HCT116 (cell line): ENCODE measurements around the gene GALNT6. TPM values are rescaled to one million over a fixed set of nuclear protein-coding genes. Genes with fewer than 3 reads are reported as not detected.

ENCODE experiments used
- ATAC-seq: fragments of 200-7000 bp; cut with Tn5 transposase; 2 replicates; pipeline ENCODE4 v1.9.1; 2020; ENCODE audit warnings: mild to moderate bottlenecking, moderate library complexity
- BruUV-seq: library from RNA; stranded (reverse); fragments of 400-500 nt; replicated peaks from 2 replicates; lab custom pipeline; 2021; lab: Mats Ljungman, UMichigan
- CTCF ChIA-PET: fragments of 300-600 bp; sonication (Branson Sonifier 250); formaldehyde crosslinking; loops from one replicate; lab custom pipeline; 2021; ENCODE audit warnings: antibody characterized with exemption; lab: Charles Lee
- POLR2A ChIA-PET: fragments of 300-600, 350-600 bp; sonication (Branson Sonifier 250); formaldehyde crosslinking; loops from one replicate; lab custom pipeline; 2021; ENCODE audit warnings: antibody characterized with exemption; lab: Charles Lee
- RAD21 ChIA-PET, 2 experiments: fragments of 300-600 bp; sonication (Branson Sonifier 250); formaldehyde crosslinking; loops; one replicate each; lab custom pipeline; 2023; ENCODE audit warnings: low total read pairs in 2 of 2; ENCODE audit not compliant: uncharacterized antibody in 2 of 2, unreplicated experiment in 2 of 2, low non-redundant PET in 1 of 2; lab: Charles Lee
- DNase-seq: peaks from one replicate; pipeline ENCODE4 v3.0.0-alpha.2; 2010; ENCODE audit warnings: low read depth, low spot score
- H2AFZ ChIP-seq: fragments of 200-600 bp; shearing (Covaris generic), sonication (generic); 2 replicates; pipeline ENCODE4 v1.6.1; 2017; ENCODE audit warnings: low read depth, mixed run types, mixed read lengths, antibody characterized with exemption, low read length; ENCODE audit not compliant: poor library complexity, severe bottlenecking
- H3K27ac ChIP-seq: 2 replicates; pipeline ENCODE4 v1.5.1; 2012; ENCODE audit warnings: low read depth, low read length
- H3K27me3 ChIP-seq: fragments of 200-600 bp; sonication (generic); 2 replicates; pipeline ENCODE4 v1.6.1; 2016; ENCODE audit warnings: mixed run types, low read length, mixed read lengths; ENCODE audit not compliant: insufficient read depth
- H3K36me3 ChIP-seq, 2 experiments: fragments of 200-500 bp in 1 of 2; fragments of 200-600 bp in 1 of 2; sonication (Bioruptor generic) in 1 of 2; sonication (generic) in 1 of 2; 2 replicates each; pipeline versions ENCODE4 v1.5.1 to v1.6.1; 2014 to 2016; ENCODE audit warnings: low read length in 2 of 2, inconsistent platforms in 1 of 2, mixed read lengths in 1 of 2, mixed run types in 1 of 2; ENCODE audit not compliant: insufficient read depth in 2 of 2, control insufficient read depth in 1 of 2
- H3K4me1 ChIP-seq, 2 experiments: fragments of 200-600 bp in 1 of 2; sonication (generic) in 1 of 2; 2 replicates each; pipeline versions ENCODE4 v1.5.1 to v1.6.1; 2012 to 2017; ENCODE audit warnings: low read length in 2 of 2, inconsistent platforms in 1 of 2, mild to moderate bottlenecking in 1 of 2, mixed read lengths in 1 of 2, mixed run types in 1 of 2, moderate library complexity in 1 of 2; ENCODE audit not compliant: insufficient read depth in 2 of 2, control insufficient read depth in 1 of 2
- H3K4me2 ChIP-seq: fragments of 200-600 bp; sonication (generic); 2 replicates; pipeline ENCODE4 v1.6.1; 2017; ENCODE audit warnings: mixed run types, low read length, mixed read lengths
- H3K4me3 ChIP-seq, 2 experiments: fragments of 200-600 bp in 1 of 2; sonication (generic) in 1 of 2; replicated peaks in 1 of 2; 2 replicates each; pipeline ENCODE4 v1.5.1; 2011 to 2016; ENCODE audit warnings: low read length in 2 of 2, control low read depth in 1 of 2, low read depth in 1 of 2, mild to moderate bottlenecking in 1 of 2, mixed read lengths in 1 of 2, mixed run types in 1 of 2
- H3K79me2 ChIP-seq: fragments of 200-600 bp; sonication (generic); 2 replicates; pipeline ENCODE4 v1.6.1; 2017; ENCODE audit warnings: mild to moderate bottlenecking, mixed run types, low read length, moderate library complexity, mixed read lengths; ENCODE audit not compliant: insufficient read depth
- H3K9ac ChIP-seq: fragments of 200-600 bp; sonication (generic); 2 replicates; pipeline ENCODE4 v1.6.1; 2016; ENCODE audit warnings: low read length, mixed read lengths
- H3K9me2 ChIP-seq: fragments of 200-600 bp; sonication (generic), shearing (Covaris generic); 2 replicates; pipeline ENCODE4 v1.6.1; 2017; ENCODE audit warnings: mixed run types, mild to moderate bottlenecking, moderate library complexity; ENCODE audit not compliant: insufficient read depth
- H3K9me3 ChIP-seq, 2 experiments: fragments of 200-500 bp in 1 of 2; fragments of 200-600 bp in 1 of 2; sonication (Bioruptor generic) in 1 of 2; sonication (generic) in 1 of 2; 2 replicates each; pipeline ENCODE4 v1.6.1; 2014 to 2017; ENCODE audit warnings: low read length in 2 of 2, mixed read lengths in 2 of 2, inconsistent platforms in 1 of 2, low read depth in 1 of 2, mild to moderate bottlenecking in 1 of 2, mixed run types in 1 of 2, moderate library complexity in 1 of 2; ENCODE audit not compliant: control insufficient read depth in 1 of 2, insufficient read depth in 1 of 2
- H4K20me1 ChIP-seq: fragments of 200-600 bp; sonication (generic), shearing (Covaris generic); 2 replicates; pipeline ENCODE4 v1.6.1; 2017; ENCODE audit warnings: mixed run types, mild to moderate bottlenecking, moderate library complexity; ENCODE audit not compliant: insufficient read depth
- EZH2phosphoT487 ChIP-seq: fragments of 200-600 bp; IDR thresholded peaks from 2 replicates; pipeline ENCODE4 v1.6.1; 2018; ENCODE audit warnings: antibody characterized with exemption, borderline replicate concordance
- JUND ChIP-seq: IDR thresholded peaks from 2 replicates; pipeline ENCODE4 v1.6.1; 2012
- POLR2AphosphoS5 ChIP-seq: IDR thresholded peaks from 2 replicates; pipeline ENCODE4 v1.6.1; 2011; ENCODE audit warnings: mild to moderate bottlenecking, low read depth, low read length, moderate library complexity
- SIN3A ChIP-seq: IDR thresholded peaks from 2 replicates; pipeline ENCODE4 v1.6.1; 2012; ENCODE audit warnings: low read depth
- SP1 ChIP-seq: IDR thresholded peaks from 2 replicates; pipeline ENCODE4 v1.6.1; 2012; ENCODE audit warnings: low read depth
- YY1 ChIP-seq: IDR thresholded peaks from 2 replicates; pipeline ENCODE4 v1.6.1; 2011; ENCODE audit warnings: low read length, low read depth, moderate library complexity, mild to moderate bottlenecking; ENCODE audit not compliant: insufficient replicate concordance; ENCODE audit errors: extremely low read depth
- ZNF274 ChIP-seq: fragments of 200-500 bp; sonication (Bioruptor generic); IDR thresholded peaks from 2 replicates; pipeline ENCODE4 v1.6.1; 2014; ENCODE audit warnings: mild to moderate bottlenecking, low read depth, low read length, inconsistent platforms
- intact Hi-C: fragments of 100-400 bp; cut with micrococcal nuclease; formaldehyde crosslinking; loops from 2 replicates; pipeline ENCODE4 v1.10.0; 2022
- total RNA-seq: library from RNA; stranded (reverse); gene quantifications from one replicate; pipeline ENCODE4 v1.2.1, GENCODE V29; 2021; ENCODE audit not compliant: unreplicated experiment
- TF ChIP-seq, protein P1 (sequence below): IDR thresholded peaks from 2 replicates; pipeline ENCODE4 v1.6.1; 2011; ENCODE audit warnings: mild to moderate bottlenecking, low read length, moderate library complexity; ENCODE audit not compliant: insufficient replicate concordance; ENCODE audit errors: extremely low read depth

Gene GALNT6
- total RNA-seq, 1 experiment from 2014 or later: 16.4 TPM

DNA sequence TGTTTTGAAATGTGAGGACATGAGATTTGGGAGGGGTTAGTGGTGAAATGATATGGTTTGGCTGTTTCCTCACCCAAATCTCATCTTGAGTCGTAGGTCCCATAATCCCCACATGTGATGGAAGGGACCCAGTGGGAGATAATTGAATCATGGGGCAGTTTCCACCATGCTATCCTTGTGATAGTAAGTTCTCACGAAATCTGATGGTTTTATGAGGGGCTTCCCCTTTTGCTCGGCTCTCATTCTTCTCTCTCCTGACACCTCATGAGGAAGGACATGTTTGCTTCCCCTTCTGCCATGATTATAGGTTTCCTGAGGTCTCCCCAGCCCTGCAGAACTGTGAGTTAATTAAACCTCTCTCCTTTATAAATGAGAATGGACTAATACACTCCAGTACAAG is 18.0 kb downstream of the GALNT6 start:
- no peak overlapping the region for H3K4me3 ChIP-seq
- BruUV-seq: no TSS peak
- no peak overlapping the region for H3K9ac ChIP-seq
- ChIA-PET CTCF (no interaction called here), POLR2A (no interaction called here), RAD21 (no interaction called here)
- H3K27me3 ChIP-seq: no peaks in the 10 kb centered on the region
- H4K20me1 ChIP-seq: no peaks in the 10 kb centered on the region
- no peaks in the 10 kb centered on the region for H3K79me2 ChIP-seq
- DNase-seq (no peak), ATAC-seq (no peak)
- H3K9me2 ChIP-seq: no peaks in the 10 kb centered on the region
- H3K36me3 ChIP-seq: no peaks in the 10 kb centered on the region
- no peak overlapping the region for H3K27ac ChIP-seq
- H3K4me2 ChIP-seq: no peak overlapping the region
- peaks cover 16 to 23% of the 10 kb centered on the region in 2 experiments for H3K4me1 ChIP-seq
- no peak overlapping the region for H2AFZ ChIP-seq
- intact Hi-C loops: no loop called here
- H3K9me3 ChIP-seq: no peaks in the 10 kb centered on the region
- no peak for TF ChIP-seq JUND
- TF ChIP-seq SP1: no peak
- no peak for TF ChIP-seq POLR2AphosphoS5
- TF ChIP-seq EZH2phosphoT487: no peak
- TF ChIP-seq, protein P1, sequence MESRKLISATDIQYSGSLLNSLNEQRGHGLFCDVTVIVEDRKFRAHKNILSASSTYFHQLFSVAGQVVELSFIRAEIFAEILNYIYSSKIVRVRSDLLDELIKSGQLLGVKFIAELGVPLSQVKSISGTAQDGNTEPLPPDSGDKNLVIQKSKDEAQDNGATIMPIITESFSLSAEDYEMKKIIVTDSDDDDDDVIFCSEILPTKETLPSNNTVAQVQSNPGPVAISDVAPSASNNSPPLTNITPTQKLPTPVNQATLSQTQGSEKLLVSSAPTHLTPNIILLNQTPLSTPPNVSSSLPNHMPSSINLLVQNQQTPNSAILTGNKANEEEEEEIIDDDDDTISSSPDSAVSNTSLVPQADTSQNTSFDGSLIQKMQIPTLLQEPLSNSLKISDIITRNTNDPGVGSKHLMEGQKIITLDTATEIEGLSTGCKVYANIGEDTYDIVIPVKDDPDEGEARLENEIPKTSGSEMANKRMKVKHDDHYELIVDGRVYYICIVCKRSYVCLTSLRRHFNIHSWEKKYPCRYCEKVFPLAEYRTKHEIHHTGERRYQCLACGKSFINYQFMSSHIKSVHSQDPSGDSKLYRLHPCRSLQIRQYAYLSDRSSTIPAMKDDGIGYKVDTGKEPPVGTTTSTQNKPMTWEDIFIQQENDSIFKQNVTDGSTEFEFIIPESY: no peak
- no peak for TF ChIP-seq YY1
- TF ChIP-seq ZNF274: no peak
- TF ChIP-seq SIN3A: no peak
